K562 (cell line): ENCODE data around the gene ZNF275. TPM values are rescaled to one million over a fixed set of nuclear protein-coding genes. Genes with fewer than 3 reads are reported as not detected.
A peak's percentile ranks its signal among the peaks of the same experiment; 100 is the strongest.

Experiments
- ATF1 ChIP-seq, 2 experiments: fragments of 450-650 bp in 1 of 2; IDR thresholded peaks; 2 replicates each; pipeline ENCODE4 v1.6.1; 2016; ENCODE audit warnings: missing compliant biosample characterization in 1 of 2, missing genetic modification characterization in 1 of 2
- CBFA2T3 ChIP-seq: fragments of 450-650 bp; IDR thresholded peaks from 2 replicates; pipeline ENCODE4 v1.6.1; 2017
- CHAMP1 ChIP-seq: fragments of 450-650 bp; IDR thresholded peaks from 2 replicates; pipeline ENCODE4 v1.6.1; 2016; ENCODE audit warnings: mild to moderate bottlenecking
- CUX1 ChIP-seq: fragments of 200-800 bp; sonication (Bioruptor generic); IDR thresholded peaks from 2 replicates; pipeline ENCODE4 v1.6.1; 2016; ENCODE audit warnings: missing genetic modification characterization, missing compliant biosample characterization
- FUS ChIP-seq: fragments of 200-400 bp; formaldehyde crosslinking; optimal IDR thresholded peaks from 2 replicates; pipeline ENCODE3; 2017; ENCODE audit warnings: low read depth, low read length
- HINFP ChIP-seq: fragments of 450-650 bp; conservative IDR thresholded peaks from 2 replicates; pipeline ENCODE4 v1.6.1; 2016; ENCODE audit warnings: missing genetic modification characterization, low read depth, mild to moderate bottlenecking, control low read depth, missing compliant biosample characterization
- MNT ChIP-seq, 2 experiments: fragments of 450-650 bp; conservative IDR thresholded peaks; 2 replicates each; pipeline ENCODE4 v1.6.1; 2017; ENCODE audit warnings: mild to moderate bottlenecking in 2 of 2, moderate library complexity in 2 of 2
- PCBP2 ChIP-seq: fragments of 200-400 bp; formaldehyde crosslinking; IDR thresholded peaks from 2 replicates; pipeline ENCODE4 v1.6.1; 2018; ENCODE audit warnings: low read length, low read depth, mild to moderate bottlenecking, moderate library complexity; ENCODE audit not compliant: poor library complexity, severe bottlenecking
- PPARD ChIP-seq: fragments of 250-450 bp; sonication (Bioruptor Pico); IDR thresholded peaks from 2 replicates; pipeline ENCODE4 v1.8.0; 2022; ENCODE audit warnings: inconsistent platforms, mild to moderate bottlenecking, moderate library complexity
- PRPF4 ChIP-seq: fragments of 200-400 bp; formaldehyde crosslinking; IDR thresholded peaks from one replicate; pipeline ENCODE4 v1.6.1; 2017; ENCODE audit warnings: low read length, low read depth, mild to moderate bottlenecking; ENCODE audit not compliant: insufficient read depth, poor library complexity, severe bottlenecking
- SLC30A9 ChIP-seq: fragments of 250-450 bp; sonication (Bioruptor Pico); IDR thresholded peaks from 2 replicates; pipeline ENCODE4 v1.8.0; 2022; ENCODE audit warnings: mild to moderate bottlenecking, moderate library complexity
- SNRNP70 ChIP-seq: fragments of 200-400 bp; formaldehyde crosslinking; optimal IDR thresholded peaks from 2 replicates; pipeline ENCODE3; 2017; ENCODE audit warnings: low read depth, low read length
- TCF7 ChIP-seq: sonication (generic); IDR thresholded peaks from 2 replicates; pipeline ENCODE4 v1.6.1; 2016; ENCODE audit warnings: antibody characterized with exemption, borderline replicate concordance
- TCFL5 ChIP-seq: fragments of 250-450 bp; sonication (Bioruptor Pico); conservative IDR thresholded peaks from 2 replicates; pipeline ENCODE4 v1.6.1; 2021; ENCODE audit warnings: mild to moderate bottlenecking, moderate library complexity, matching md5 sums
- TFAP4 ChIP-seq: sonication (generic); formaldehyde crosslinking; IDR thresholded peaks from 2 replicates; pipeline ENCODE4 v1.8.0; 2022; ENCODE audit warnings: missing genetic modification reagents, mild to moderate bottlenecking, moderate library complexity, borderline replicate concordance
- polyA plus RNA-seq, 8 experiments: library from polyadenylated mRNA; depleted of rRNA in 4 of 8; stranded (reverse) in 5 of 8; unstranded in 3 of 8; fragments of >200 nt; fragmentation: Nextera tagmentation in 2 of 8; fragmentation: Illumina TruSeq in 1 of 8; extraction: Ambion mirVana in 2 of 8; extraction: Trizol in 1 of 8; gene quantifications; 2 replicates each; pipeline versions ENCODE4 v1.2.1 to v1.2.3, GENCODE V29; 2011 to 2014; ENCODE audit warnings: inconsistent platforms in 1 of 8, missing spikeins in 1 of 8
- total RNA-seq, 7 experiments: library from RNA; depleted of rRNA in 6 of 7; stranded (reverse); fragments of >200 nt in 6 of 7; fragmentation: Illumina TruSeq in 2 of 7; extraction: Trizol in 2 of 7; gene quantifications; 2 replicates each; pipeline versions ENCODE4 v1.2.1 to v1.2.3, GENCODE V29; 2011 to 2021; ENCODE audit warnings: low replicate concordance in 1 of 7

Gene ZNF275
- total and polyA plus RNA-seq, 9 of the 15 experiments (the other 6 are each of a cell fraction or from before 2014, with no cell fraction given) = 2.1 to 19.1 (median 12.0) TPM

- TF ChIP-seq TFAP4 (CRISPR knock-in tag) (no peak), PPARD (CRISPR knock-in tag) (no peak), CHAMP1 (no peak), ATF1 (CRISPR knock-in tag; IDR thresholded peaks at IDR 0.05) (no peak), ATF1 (tag; IDR thresholded peaks at IDR 0.05) (peak; percentile 85), SLC30A9 (no peak), PRPF4 (no peak), TCFL5 (0 out of 2 replicates have a peak, but pooled peaks have one; percentile 39), TCF7 (no peak), CBFA2T3 (peak; percentile 54), FUS (no peak), HINFP (tag) (no peak), SNRNP70 (no peak), MNT (conservative IDR thresholded peaks at IDR 0.05) (0 out of 4 replicates have a peak, but pooled peaks of 1 of the 2 experiments have one; percentile 47), PCBP2 (no peak), CUX1 (CRISPR knock-in tag) (peak; percentile 61; the same call in 1 of the 2 replicates)
These were observed 46.1 kb downstream of the ZNF275 start (continued) for GRCh38 chrX:153379971-153380581.
